ENCODE results near the gene CDH7.

The CDH7 gene

GRCh38 chr18:65919663-65920062 is 168.9 kb downstream of the CDH7 start:
- DNase-seq = no peak

DNA sequence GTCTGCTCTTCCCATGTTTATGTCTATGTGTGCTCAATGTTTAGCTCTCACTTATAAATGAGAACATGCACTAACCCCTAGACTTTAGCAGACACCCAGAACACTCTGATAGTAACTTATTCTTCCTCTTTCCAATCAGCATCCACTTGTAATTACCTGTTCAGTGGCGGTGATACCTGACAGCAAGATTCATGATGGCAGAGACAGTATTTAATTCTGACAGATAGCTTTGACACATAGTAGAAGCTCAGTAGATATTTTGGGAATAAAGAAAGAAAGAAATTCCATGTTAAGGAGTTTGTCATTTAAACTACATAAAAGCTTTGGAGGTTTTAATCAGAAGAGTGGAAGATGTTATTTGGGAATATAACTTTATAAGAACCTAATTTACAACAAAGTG is 171.3 kb downstream of the CDH7 start:
- DNase-seq = no peak

- no peak for DNase-seq
Observed at GRCh38 chr18:65924904-65925303, 174.1 kb downstream of the CDH7 start.

DNA sequence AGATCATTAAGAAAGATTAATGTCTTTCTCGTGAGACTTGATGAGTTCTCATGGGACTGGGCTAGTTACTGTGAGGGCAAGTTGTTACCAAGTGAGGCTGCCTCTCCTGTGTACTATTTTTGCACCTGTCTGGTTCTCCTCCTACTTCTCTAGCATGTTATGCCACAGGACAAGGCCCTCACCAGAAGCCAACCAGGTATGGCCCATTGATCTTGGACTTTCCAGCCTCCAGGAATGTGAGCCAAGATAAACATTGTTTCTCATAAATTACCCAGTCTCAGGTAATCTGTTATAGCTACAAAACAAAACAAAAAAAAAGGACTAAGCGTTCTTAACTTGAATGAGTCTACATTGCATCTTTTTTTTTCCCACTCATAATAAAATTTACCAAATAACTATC is 184.1 kb downstream of the CDH7 start:
- DNase-seq = no peak

DNA sequence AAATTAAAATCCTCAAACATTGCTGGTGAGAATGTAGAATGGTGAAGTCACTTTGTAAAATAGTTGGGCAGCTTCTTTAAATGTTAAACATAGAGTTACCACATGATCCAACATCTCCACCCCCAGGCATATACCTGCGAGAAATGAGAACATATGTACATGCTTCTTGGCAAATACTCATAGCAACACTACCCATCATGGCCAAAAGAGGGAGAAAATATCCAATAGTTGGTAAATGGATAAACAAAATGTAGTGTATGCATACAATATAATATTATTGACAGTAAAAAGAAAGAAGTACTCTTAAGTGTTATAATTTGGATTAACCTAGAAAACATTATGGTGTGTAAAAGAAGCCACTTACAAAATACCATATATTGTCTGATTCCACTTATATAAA is 185.9 kb downstream of the CDH7 start:
- DNase-seq = no peak

GRCh38 chr18:65937180-65937579 is 186.4 kb downstream of the CDH7 start:
- no peak for DNase-seq

DNA sequence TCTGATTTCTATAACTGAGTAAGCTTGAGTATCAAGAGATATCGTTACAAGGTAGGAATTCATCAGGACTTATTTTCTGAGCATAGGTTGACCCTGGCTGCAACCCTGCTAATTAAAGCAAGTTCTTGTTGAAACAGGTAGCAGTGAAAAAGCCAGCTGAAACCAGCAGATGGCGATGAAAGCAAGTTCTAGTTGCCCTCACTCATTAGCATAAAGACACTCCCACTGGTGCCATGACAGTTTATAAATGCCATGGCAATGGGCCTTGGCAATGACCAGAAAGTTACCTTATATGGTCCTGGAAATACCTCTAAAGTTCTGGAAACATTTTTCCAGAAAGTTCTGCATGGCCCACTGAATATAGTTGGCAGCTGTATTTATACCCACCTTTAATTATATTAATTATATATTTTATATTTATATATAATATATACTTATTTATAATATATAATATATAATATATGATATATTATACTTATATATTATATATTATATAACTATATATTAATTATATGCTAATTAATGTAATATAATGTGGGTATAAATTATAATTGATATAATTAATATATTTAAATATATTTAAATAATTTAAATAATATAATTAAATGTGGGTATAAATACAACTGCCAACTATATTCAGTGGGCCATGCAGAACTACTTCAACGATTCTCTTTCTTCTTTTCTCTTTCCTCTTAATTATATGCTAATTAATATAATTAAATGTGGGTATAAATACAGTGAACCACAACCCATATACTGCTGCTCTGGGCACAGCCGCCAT is 188.0 kb downstream of the CDH7 start:
- peak; percentile 69 for DNase-seq

Measured in islet precursor cell (in vitro differentiated cells).